Left lung (tissue), 10 donors: Measurements from ENCODE around the gene FARP1. TPM values are rescaled to one million over a fixed set of nuclear protein-coding genes. Genes with fewer than 3 reads are reported as not detected.

Experiments
- ATAC-seq: fragments of 200-7000 bp; cut with Tn5 transposase; one replicate; pipeline ENCODE4 v1.9.1; 2020; ENCODE audit warnings: moderate library complexity
- DNase-seq, 4 donors: peaks; one replicate each; pipeline ENCODE4 v3.0.0-alpha.2; 2013 to 2020
- H3K27ac ChIP-seq, 2 donors: fragments of 200-600 bp; sonication (generic) in 1 of 2; one replicate each; pipeline versions ENCODE4 v1.5.0 to v1.8.0; 2020 to 2021
- H3K27me3 ChIP-seq, 2 donors: fragments of 200-600 bp; sonication (generic) in 1 of 2; one replicate each; pipeline versions ENCODE4 v1.5.0 to v1.8.0; 2020 to 2021
- H3K36me3 ChIP-seq, 2 donors: fragments of 200-600 bp; sonication (generic) in 1 of 2; one replicate each; pipeline versions ENCODE4 v1.5.0 to v1.8.0; 2020 to 2021
- H3K4me1 ChIP-seq, 2 donors: fragments of 200-600 bp; one replicate each; pipeline ENCODE4 v1.8.0; 2021
- H3K4me3 ChIP-seq, 2 donors: fragments of 200-600 bp; sonication (generic) in 1 of 2; one replicate each; pipeline versions ENCODE4 v1.5.0 to v1.8.0; 2020 to 2021; ENCODE audit warnings: mild to moderate bottlenecking in 1 of 2
- H3K9me3 ChIP-seq, 2 donors: fragments of 200-600 bp; sonication (generic) in 1 of 2; one replicate each; pipeline versions ENCODE4 v1.5.0 to v1.8.0; 2020 to 2021
- intact Hi-C, 2 donors: fragments of 100-400 bp; cut with DNase I; formaldehyde crosslinking; loops; one replicate each; pipeline versions ENCODE4 v1.11.2 to v1.14.2; 2022
- polyA plus RNA-seq, 6 donors: library from polyadenylated mRNA; unstranded; fragments of 120-200 nt; gene quantifications; one replicate each; pipeline ENCODE4 v1.2.1, GENCODE V29; 2013; ENCODE audit not compliant: insufficient read length in 6 of 6
- total RNA-seq, 2 donors: library from RNA; stranded (reverse); fragmentation: NEBNext Ultra II Directional; extraction: Animal tissue kit (Norgen Biotek cat#: 25700); gene quantifications; one replicate each; pipeline ENCODE4 v1.2.1, GENCODE V29; 2021
- TF ChIP-seq, protein P1 (sequence below), 2 donors: fragments of 200-600 bp; sonication (generic) in 1 of 2; IDR thresholded peaks; one replicate each; pipeline versions ENCODE4 v1.5.0 to v1.8.0; 2021; ENCODE audit warnings: antibody characterized with exemption in 2 of 2
- donor health status: DM: no; HTN: yes; CAD: no.
- donor health status: DM: no; HTN: no; CAD: no.

Gene FARP1
- total and polyA plus RNA-seq, 8 donors, result 78.9 to 142 (median 132) TPM

GRCh38 chr13:98462241-98462882 is 319.5 kb downstream of the FARP1 start:
- TF ChIP-seq, protein P1, sequence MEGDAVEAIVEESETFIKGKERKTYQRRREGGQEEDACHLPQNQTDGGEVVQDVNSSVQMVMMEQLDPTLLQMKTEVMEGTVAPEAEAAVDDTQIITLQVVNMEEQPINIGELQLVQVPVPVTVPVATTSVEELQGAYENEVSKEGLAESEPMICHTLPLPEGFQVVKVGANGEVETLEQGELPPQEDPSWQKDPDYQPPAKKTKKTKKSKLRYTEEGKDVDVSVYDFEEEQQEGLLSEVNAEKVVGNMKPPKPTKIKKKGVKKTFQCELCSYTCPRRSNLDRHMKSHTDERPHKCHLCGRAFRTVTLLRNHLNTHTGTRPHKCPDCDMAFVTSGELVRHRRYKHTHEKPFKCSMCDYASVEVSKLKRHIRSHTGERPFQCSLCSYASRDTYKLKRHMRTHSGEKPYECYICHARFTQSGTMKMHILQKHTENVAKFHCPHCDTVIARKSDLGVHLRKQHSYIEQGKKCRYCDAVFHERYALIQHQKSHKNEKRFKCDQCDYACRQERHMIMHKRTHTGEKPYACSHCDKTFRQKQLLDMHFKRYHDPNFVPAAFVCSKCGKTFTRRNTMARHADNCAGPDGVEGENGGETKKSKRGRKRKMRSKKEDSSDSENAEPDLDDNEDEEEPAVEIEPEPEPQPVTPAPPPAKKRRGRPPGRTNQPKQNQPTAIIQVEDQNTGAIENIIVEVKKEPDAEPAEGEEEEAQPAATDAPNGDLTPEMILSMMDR (IDR thresholded peaks at IDR 0.05), result no peak
- peaks cover 0 to 97% of the 10 kb centered on the region in 2 donors for H3K36me3 ChIP-seq

GRCh38 chr13:98462946-98463345 is 320.1 kb downstream of the FARP1 start:
- peaks cover 0 to 97% of the 10 kb centered on the region in 2 donors for H3K36me3 ChIP-seq
- no peak overlapping the region for H3K27ac ChIP-seq
- peak in 1 of 4 donors; percentile 27 for DNase-seq
- ATAC-seq, result no peak
- no peaks in the 10 kb centered on the region for H3K9me3 ChIP-seq
- H3K27me3 ChIP-seq, result no peaks in the 10 kb centered on the region
- intact Hi-C loops, result no loop called here
- TF ChIP-seq, protein P1 (IDR thresholded peaks at IDR 0.05), result no peak
- no peaks in the 10 kb centered on the region for H3K4me1 ChIP-seq
- H3K4me3 ChIP-seq, result no peak overlapping the region

More at GRCh38 chr13:98462241-98462882, 319.5 kb downstream of the FARP1 start:
- Histone ChIP-seq H3K27ac (no peak overlapping the region), H3K4me1 (no peaks in the 10 kb centered on the region), H3K9me3 (no peaks in the 10 kb centered on the region), H3K4me3 (no peak overlapping the region), H3K27me3 (no peaks in the 10 kb centered on the region)
- intact Hi-C loops, result no loop called here
- DNase-seq, result peak in 1 of 4 donors; percentile 25
- no peak for ATAC-seq

DNA sequence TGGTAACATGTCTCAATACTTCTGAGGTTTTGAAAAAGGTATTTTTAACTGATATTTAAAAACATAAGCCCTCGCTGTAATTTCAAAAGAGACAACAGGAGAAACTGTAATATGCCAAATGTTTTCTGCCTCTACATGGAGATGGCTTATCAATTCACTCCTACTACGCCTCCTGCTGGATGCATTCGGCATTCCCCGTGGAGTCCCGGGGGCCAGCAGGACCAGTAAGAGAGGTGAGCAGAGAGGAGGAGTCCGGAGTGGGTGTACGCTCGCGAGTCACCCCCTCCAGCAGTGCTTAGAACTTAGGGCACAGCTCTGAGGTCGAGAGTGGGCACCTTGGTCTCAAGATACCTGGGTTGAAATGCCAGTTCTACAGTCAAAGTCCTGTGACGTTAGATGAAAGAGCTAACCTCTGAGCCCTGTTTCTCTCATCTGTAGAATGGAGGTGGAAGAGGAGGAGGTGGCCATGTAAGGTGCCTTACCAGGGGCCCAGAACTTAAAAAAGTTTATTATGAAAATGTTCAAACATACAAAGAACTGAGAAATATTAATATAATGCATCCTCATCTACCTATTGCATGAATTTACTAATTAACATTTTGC is 323.8 kb downstream of the FARP1 start:
- H3K4me1 ChIP-seq, result peaks cover 0 to under 1% of the 10 kb centered on the region in 2 donors
- TF ChIP-seq, protein P1 (IDR thresholded peaks at IDR 0.05), result peak; percentile 53 to 58
- H3K4me3 ChIP-seq, result no peak overlapping the region
- no peak for DNase-seq
- peak; percentile 65 for ATAC-seq
- intact Hi-C loops, result no loop called here
- no peaks in the 10 kb centered on the region for H3K27me3 ChIP-seq
- H3K9me3 ChIP-seq, result no peaks in the 10 kb centered on the region
- peaks cover 0 to 86% of the 10 kb centered on the region in 2 donors for H3K36me3 ChIP-seq
- H3K27ac ChIP-seq, result no peak overlapping the region

DNA sequence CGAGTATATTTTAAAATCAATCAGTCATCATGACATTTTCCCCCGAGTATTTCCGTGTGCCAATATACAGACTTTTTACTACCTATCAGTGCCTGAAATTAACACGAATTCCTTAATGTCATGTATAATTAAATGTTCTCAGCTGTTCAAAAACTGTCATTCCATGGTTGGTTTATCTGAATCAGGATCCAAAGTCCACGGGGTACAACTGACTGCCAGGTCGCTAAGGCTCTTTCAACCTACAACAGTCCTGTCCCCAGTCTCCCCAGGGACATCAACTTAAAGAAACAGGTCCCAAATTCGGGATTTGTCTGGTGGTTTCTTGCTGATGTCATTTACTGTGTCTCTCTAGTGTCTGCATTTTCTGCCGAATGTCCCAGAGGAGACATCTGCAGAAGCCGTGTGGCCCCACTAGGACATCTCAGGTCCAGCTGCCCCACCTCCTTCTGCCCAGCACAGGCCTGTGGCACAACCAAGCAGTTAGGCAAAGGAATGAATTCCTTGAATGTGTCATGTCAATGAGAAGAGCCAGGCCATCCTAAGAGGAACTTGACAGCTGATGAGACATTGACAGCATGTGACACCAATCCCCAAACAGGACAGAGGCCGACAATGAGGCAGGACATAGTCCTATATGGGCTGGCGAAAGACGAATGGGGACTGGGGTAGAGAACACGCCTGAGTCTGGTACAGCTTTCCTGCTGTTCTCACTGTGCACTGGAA is 324.5 kb downstream of the FARP1 start:
- no peaks in the 10 kb centered on the region for H3K27me3 ChIP-seq
- DNase-seq (no peak), ATAC-seq (no peak)
- intact Hi-C loops, result no loop called here
- no peaks in the 10 kb centered on the region for H3K9me3 ChIP-seq
- no peak overlapping the region for H3K27ac ChIP-seq
- TF ChIP-seq, protein P1 (IDR thresholded peaks at IDR 0.05), result no peak
- H3K36me3 ChIP-seq, result peaks cover 0 to 84% of the 10 kb centered on the region in 2 donors
- no peak overlapping the region for H3K4me3 ChIP-seq
- H3K4me1 ChIP-seq, result peaks cover 0 to 7% of the 10 kb centered on the region in 2 donors

GRCh38 chr13:98468361-98468760 is 325.5 kb downstream of the FARP1 start:
- no peak for DNase-seq
- H3K9me3 ChIP-seq, result no peaks in the 10 kb centered on the region
- no peak overlapping the region for H3K4me3 ChIP-seq
- intact Hi-C loops, result no loop called here
- no peak overlapping the region for H3K27ac ChIP-seq
- H3K27me3 ChIP-seq, result no peaks in the 10 kb centered on the region
- TF ChIP-seq, protein P1 (IDR thresholded peaks at IDR 0.05), result no peak
- H3K4me1 ChIP-seq, result peaks cover 0 to 8% of the 10 kb centered on the region in 2 donors
- peaks cover 0 to 79% of the 10 kb centered on the region in 2 donors for H3K36me3 ChIP-seq
- no peak for ATAC-seq
